ENCODE data around the gene SLC35F1. TPM values are rescaled to one million over a fixed set of nuclear protein-coding genes. Genes with fewer than 3 reads are reported as not detected.
A peak's percentile ranks its signal among the peaks of the same experiment; 100 is the strongest.

The SLC35F1 gene
- total RNA-seq, 6 experiments from 2014 or later = 0.12 TPM; not detected in 5

- peak in 1 of 4 donors; percentile 17 for ATAC-seq
- no peaks in the 10 kb centered on the region for H3K27me3 ChIP-seq
- H3K4me1 ChIP-seq = no peaks in the 10 kb centered on the region
- no peaks in the 10 kb centered on the region for H3K9me3 ChIP-seq
- no peak for DNase-seq
- no peak overlapping the region for H3K27ac ChIP-seq
- no peak overlapping the region for H3K4me3 ChIP-seq
- WGBS (ENCODE audit: insufficient coverage, low coverage, low lambda C conversion rate, missing lambda C conversion rate) = 61% methylated on average over 2 of the region's 2 CpGs
- no peaks in the 10 kb centered on the region for H3K36me3 ChIP-seq
- TF ChIP-seq CTCF (IDR thresholded peaks at IDR 0.05) (no peak), POLR2A (IDR thresholded peaks at IDR 0.05) (no peak)
- intact Hi-C loops (cut with DNase I) = no loop called here
Measured at GRCh38 chr6:118260833-118261232, 353.8 kb downstream of the SLC35F1 start.

GRCh38 chr6:118263921-118264486 is 356.9 kb downstream of the SLC35F1 start:
- H3K27ac ChIP-seq = no peak overlapping the region
- no peak for ATAC-seq
- H3K36me3 ChIP-seq = no peaks in the 10 kb centered on the region
- WGBS (ENCODE audit: insufficient coverage, low coverage, low lambda C conversion rate, missing lambda C conversion rate) = no CpG with 5 or more reads among the region's 2 CpGs
- intact Hi-C loops (cut with DNase I) = no loop called here
- peak in 3 of 4 donors; percentile 16 to 19 (median 17) for TF ChIP-seq CTCF (IDR thresholded peaks at IDR 0.05)
- no peak for TF ChIP-seq POLR2A (IDR thresholded peaks at IDR 0.05)
- H3K4me1 ChIP-seq = no peaks in the 10 kb centered on the region
- no peak for DNase-seq
- H3K27me3 ChIP-seq = no peaks in the 10 kb centered on the region
- no peaks in the 10 kb centered on the region for H3K9me3 ChIP-seq
- H3K4me3 ChIP-seq = no peak overlapping the region

- Histone ChIP-seq H3K4me1 (no peaks in the 10 kb centered on the region), H3K36me3 (no peaks in the 10 kb centered on the region), H3K9me3 (no peaks in the 10 kb centered on the region), H3K27me3 (no peaks in the 10 kb centered on the region), H3K27ac (no peak overlapping the region), H3K4me3 (no peak overlapping the region)
- TF ChIP-seq POLR2A (IDR thresholded peaks at IDR 0.05) = no peak
- WGBS (ENCODE audit: insufficient coverage, low coverage, low lambda C conversion rate, missing lambda C conversion rate) = 58% methylated on average over 4 of the region's 4 CpGs
- ATAC-seq (no peak), DNase-seq (no peak)
- intact Hi-C loops (cut with DNase I) = no loop called here
Measured at GRCh38 chr6:118269659-118270058, 362.6 kb downstream of the SLC35F1 start.

- Histone ChIP-seq H3K9me3 (no peaks in the 10 kb centered on the region), H3K4me3 (no peak overlapping the region), H3K4me1 (no peaks in the 10 kb centered on the region), H3K27me3 (no peaks in the 10 kb centered on the region), H3K36me3 (no peaks in the 10 kb centered on the region), H3K27ac (no peak overlapping the region)
- ATAC-seq = no peak
- TF ChIP-seq POLR2A (IDR thresholded peaks at IDR 0.05) (no peak), CTCF (IDR thresholded peaks at IDR 0.05) (no peak)
- 17% methylated on average over 1 of the region's 1 CpG for WGBS (ENCODE audit: insufficient coverage, low coverage, low lambda C conversion rate, missing lambda C conversion rate)
- no peak for DNase-seq
- intact Hi-C loops (cut with DNase I) = no loop called here
Measured at GRCh38 chr6:118277631-118278030, 370.6 kb downstream of the SLC35F1 start.

- no peaks in the 10 kb centered on the region for H3K36me3 ChIP-seq
- H3K4me3 ChIP-seq = no peak overlapping the region
- no peak for TF ChIP-seq POLR2A (IDR thresholded peaks at IDR 0.05)
- no peak for TF ChIP-seq CTCF (IDR thresholded peaks at IDR 0.05)
- ATAC-seq (no peak), DNase-seq (no peak)
- WGBS (ENCODE audit: insufficient coverage, low coverage, low lambda C conversion rate, missing lambda C conversion rate) = 42% methylated on average over 2 of the region's 2 CpGs
- H3K27me3 ChIP-seq = no peaks in the 10 kb centered on the region
- no peaks in the 10 kb centered on the region for H3K9me3 ChIP-seq
- H3K4me1 ChIP-seq = no peaks in the 10 kb centered on the region
- intact Hi-C loops (cut with DNase I) = no loop called here
- H3K27ac ChIP-seq = no peak overlapping the region
Measured at GRCh38 chr6:118280210-118280609, 373.1 kb downstream of the SLC35F1 start.
